GM12878 (cell line): ENCODE measurements around the gene NRG2. TPM values are rescaled to one million over a fixed set of nuclear protein-coding genes. Genes with fewer than 3 reads are reported as not detected.

Experiments used
- ATAC-seq: fragments of 200-7000 bp; cut with Tn5 transposase; 3 replicates; pipeline ENCODE4 v1.9.1; 2020; ENCODE audit warnings: mild to moderate bottlenecking, moderate library complexity
- BruUV-seq: library from RNA; stranded (reverse); fragments of 400-500 nt; replicated peaks from 2 replicates; lab custom pipeline; 2021; lab: Mats Ljungman, UMichigan
- CTCF ChIA-PET: fragments of 300-600 bp; sonication (Branson Sonifier 250); formaldehyde crosslinking; extraction: SDS; loops from one replicate; lab custom pipeline; 2021; ENCODE audit warnings: inconsistent platforms; lab: Yijun Ruan, JAX
- POLR2A ChIA-PET: fragments of 350-600 bp; formaldehyde crosslinking; extraction: SDS; loops from one replicate; lab custom pipeline; 2021; ENCODE audit warnings: inconsistent platforms; lab: Charles Lee
- RAD21 ChIA-PET: fragments of 300-600 bp; sonication (Branson Sonifier 250); formaldehyde crosslinking; loops from one replicate; lab custom pipeline; 2023; ENCODE audit warnings: antibody characterized with exemption; ENCODE audit not compliant: unreplicated experiment; lab: Charles Lee
- SMC1A ChIA-PET: fragments of 300-600 bp; sonication (Branson Sonifier 250); formaldehyde crosslinking; loops from one replicate; lab custom pipeline; 2023; ENCODE audit not compliant: unreplicated experiment, uncharacterized antibody; lab: Charles Lee
- DNase-seq: peaks from one replicate; pipeline ENCODE4 v3.0.0-alpha.2; 2011; ENCODE audit warnings: low read depth, low spot score
- FAIRE-seq: peaks from 3 replicates; lab custom pipeline; 2011; peaks lifted over from hg19 to GRCh38; lab: Jason Lieb, UNC
- H2AFZ ChIP-seq: 2 replicates; pipeline ENCODE4 v1.6.0; 2011; ENCODE audit warnings: low read depth, low read length, control low read depth; ENCODE audit not compliant: control insufficient read depth
- H3K27ac ChIP-seq: 2 replicates; pipeline ENCODE4 v1.5.1; 2011; ENCODE audit warnings: control low read depth; ENCODE audit not compliant: control insufficient read depth, insufficient read depth
- H3K27me3 ChIP-seq, 2 experiments: replicated peaks in 1 of 2; 2 replicates each; pipeline versions ENCODE4 v1.6.0 to v1.6.1; 2011; ENCODE audit warnings: low read length in 1 of 2; ENCODE audit not compliant: control insufficient read depth in 2 of 2, insufficient read depth in 2 of 2
- H3K36me3 ChIP-seq, 2 experiments: 2 replicates each; pipeline ENCODE4 v1.5.1; 2011; ENCODE audit warnings: low read length in 1 of 2; ENCODE audit not compliant: control insufficient read depth in 2 of 2, insufficient read depth in 2 of 2
- H3K4me1 ChIP-seq: 2 replicates; pipeline ENCODE4 v1.6.1; 2011; ENCODE audit warnings: mild to moderate bottlenecking, low read length, moderate library complexity, mixed read lengths; ENCODE audit not compliant: control insufficient read depth, insufficient read depth
- H3K4me2 ChIP-seq: 2 replicates; pipeline ENCODE4 v1.6.0; 2011; ENCODE audit warnings: control low read depth; ENCODE audit not compliant: control insufficient read depth, insufficient read depth
- H3K4me3 ChIP-seq: fragments of 200-600 bp; sonication (generic); 2 replicates; pipeline ENCODE4 v1.5.1; 2016
- H3K79me2 ChIP-seq: 2 replicates; pipeline ENCODE4 v1.6.0; 2011; ENCODE audit warnings: low read length; ENCODE audit not compliant: control insufficient read depth, insufficient read depth
- H3K9ac ChIP-seq: 2 replicates; pipeline ENCODE4 v1.8.0; 2011; ENCODE audit warnings: low read length, control low read depth, mixed read lengths; ENCODE audit not compliant: control insufficient read depth, insufficient read depth
- H3K9me3 ChIP-seq: replicated peaks from 3 replicates; pipeline ENCODE4 v1.5.1; 2011; ENCODE audit warnings: mild to moderate bottlenecking, low read length; ENCODE audit not compliant: control insufficient read depth, insufficient read depth
- H4K20me1 ChIP-seq: 2 replicates; pipeline ENCODE4 v1.6.0; 2011; ENCODE audit not compliant: control insufficient read depth, insufficient read depth
- ASH2L ChIP-seq: fragments of 300-600, 200-600 bp; sonication (generic); IDR thresholded peaks from 2 replicates; pipeline ENCODE4 v1.6.1; 2017; ENCODE audit warnings: low read depth, mild to moderate bottlenecking, borderline replicate concordance
- CBX3 ChIP-seq: fragments of 200-600 bp; sonication (generic); IDR thresholded peaks from 2 replicates; pipeline ENCODE4 v1.6.1; 2016; ENCODE audit warnings: low read depth, borderline replicate concordance
- CHD4 ChIP-seq: fragments of 200-600 bp; sonication (generic); IDR thresholded peaks from 2 replicates; pipeline ENCODE4 v1.6.1; 2016; ENCODE audit warnings: mild to moderate bottlenecking
- E4F1 ChIP-seq: fragments of 450-650 bp; IDR thresholded peaks from 2 replicates; pipeline ENCODE4 v1.6.1; 2018; ENCODE audit warnings: borderline replicate concordance, mild to moderate bottlenecking; ENCODE audit not compliant: partially characterized antibody
- HDAC6 ChIP-seq: fragments of 200-600 bp; sonication (generic); IDR thresholded peaks from one replicate; pipeline ENCODE4 v1.8.0; 2017; ENCODE audit warnings: antibody characterized with exemption; ENCODE audit not compliant: unreplicated experiment
- IRF5 ChIP-seq: fragments of 450-650 bp; IDR thresholded peaks from 2 replicates; pipeline ENCODE4 v1.6.1; 2017; ENCODE audit warnings: borderline replicate concordance
- JUNB ChIP-seq: IDR thresholded peaks from 2 replicates; pipeline ENCODE4 v1.6.1; 2016; ENCODE audit warnings: antibody characterized with exemption, mild to moderate bottlenecking
- POLR2AphosphoS5 ChIP-seq: IDR thresholded peaks from 2 replicates; pipeline ENCODE4 v1.6.1; 2011; ENCODE audit warnings: mild to moderate bottlenecking, low read length, inconsistent platforms
- SMAD5 ChIP-seq: IDR thresholded peaks from 2 replicates; pipeline ENCODE4 v1.6.1; 2016; ENCODE audit warnings: antibody characterized with exemption, low read depth
- SREBF1 ChIP-seq: IDR thresholded peaks from 2 replicates; pipeline ENCODE4 v1.6.1; 2012; ENCODE audit warnings: mild to moderate bottlenecking, low read length
- TBL1XR1 ChIP-seq: IDR thresholded peaks from 2 replicates; pipeline ENCODE4 v1.6.1; 2012; ENCODE audit warnings: low read depth, low read length, improper control_type of control experiment
- WRNIP1 ChIP-seq: IDR thresholded peaks from 2 replicates; pipeline ENCODE4 v1.6.1; 2011; ENCODE audit warnings: low read depth, low read length, improper control_type of control experiment, borderline replicate concordance
- ZNF207 ChIP-seq: fragments of 450-650 bp; IDR thresholded peaks from 2 replicates; pipeline ENCODE4 v1.6.1; 2014; ENCODE audit warnings: antibody characterized with exemption, mild to moderate bottlenecking, borderline replicate concordance
- ZNF274 ChIP-seq: IDR thresholded peaks from one replicate; pipeline ENCODE4 v1.8.0; 2011; ENCODE audit not compliant: insufficient read length, insufficient read depth
- ZSCAN29 ChIP-seq: fragments of 450-650 bp; IDR thresholded peaks from 2 replicates; pipeline ENCODE4 v1.6.1; 2017; ENCODE audit warnings: mild to moderate bottlenecking, moderate library complexity
- WGBS: methylation state at CpG from one replicate; pipeline ENCODE4 v1.1.6; 2016; ENCODE audit warnings: low lambda C conversion rate; ENCODE audit not compliant: insufficient replicate concordance, insufficient coverage; ENCODE audit errors: missing lambda C conversion rate; 5-methylcytosine and 5-hydroxymethylcytosine counted together
- in situ Hi-C: fragments of 300-500 bp; cut with MboI; formaldehyde crosslinking; loops from 9 replicates; pipeline ENCODE4 v1.14.3; 2018; ENCODE audit warnings: mixed read lengths
- intact Hi-C: fragments of 100-400 bp; cut with micrococcal nuclease; formaldehyde crosslinking; loops from one replicate; pipeline ENCODE4 v1.14.2; 2022; ENCODE audit not compliant: unreplicated experiment
- polyA plus RNA-seq, 11 experiments: library from polyadenylated mRNA; depleted of rRNA in 4 of 11; unstranded in 6 of 11; stranded (reverse) in 5 of 11; fragments of >200 nt; fragmentation: Nextera tagmentation in 4 of 11; fragmentation: Illumina TruSeq in 1 of 11; extraction: Ambion mirVana in 4 of 11; extraction: Trizol in 1 of 11; gene quantifications; 1 replicate in 1 of 11; 2 replicates in 10 of 11; pipeline versions ENCODE4 v1.2.1 to v1.2.3, GENCODE V29; 2011 to 2016; ENCODE audit warnings: inconsistent platforms in 2 of 11, missing spikeins in 2 of 11, low read depth in 1 of 11
- total RNA-seq, 4 experiments: library from RNA; depleted of rRNA in 3 of 4; stranded (reverse); fragments of >200 nt in 3 of 4; fragmentation: Illumina TruSeq in 1 of 4; extraction: Trizol in 1 of 4; gene quantifications; 2 replicates each; pipeline versions ENCODE4 v1.2.1 to v1.2.3, GENCODE V29; 2013 to 2021
- TF ChIP-seq, protein P1 (sequence below): fragments of 450-650 bp; IDR thresholded peaks from 2 replicates; pipeline ENCODE4 v1.6.1; 2014; ENCODE audit warnings: mild to moderate bottlenecking

Gene NRG2
- total and polyA plus RNA-seq, 10 of the 15 experiments (the other 5 are each of a cell fraction or from before 2014, with no cell fraction given): 0.10 to 21.7 (median 9.6) TPM

- H3K9me3 ChIP-seq: no peaks in the 10 kb centered on the region
- DNase-seq (no peak), ATAC-seq (no peak), FAIRE-seq (no peak)
- H3K4me1 ChIP-seq: no peaks in the 10 kb centered on the region
- CTCF ChIA-PET: interaction anchor here (5.7 kb wide), 1 partner anchor 57 kb away, joined by 29 read pairs; no protein-coding TSS in a partner anchor
- SMC1A ChIA-PET: interaction anchor here (1.2 kb wide), 1 partner anchor 56 kb away, joined by 4 read pairs; no protein-coding TSS in a partner anchor
- no peak overlapping the region for H3K9ac ChIP-seq
- POLR2A ChIA-PET: no interaction called here
- WGBS: 53% methylated on average over 4 of the region's 4 CpGs
- RAD21 ChIA-PET: no interaction called here
- no peak overlapping the region for H3K27ac ChIP-seq
- no peaks in the 10 kb centered on the region for H4K20me1 ChIP-seq
- H3K27me3 ChIP-seq: no peaks in the 10 kb centered on the region
- no peaks in the 10 kb centered on the region for H3K36me3 ChIP-seq
- H3K4me2 ChIP-seq: no peak overlapping the region
- no peaks in the 10 kb centered on the region for H3K79me2 ChIP-seq
- in situ Hi-C loops (no loop called here), intact Hi-C loops (no loop called here)
- TF ChIP-seq IRF5 (no peak), SREBF1 (no peak), ZNF207 (no peak), POLR2AphosphoS5 (no peak), CBX3 (no peak), SMAD5 (no peak), ZNF274 (no peak), WRNIP1 (no peak), ASH2L (no peak), JUNB (no peak), ZSCAN29 (no peak), HDAC6 (no peak), E4F1 (no peak), TBL1XR1 (no peak), CHD4 (no peak)
- TF ChIP-seq, protein P1, sequence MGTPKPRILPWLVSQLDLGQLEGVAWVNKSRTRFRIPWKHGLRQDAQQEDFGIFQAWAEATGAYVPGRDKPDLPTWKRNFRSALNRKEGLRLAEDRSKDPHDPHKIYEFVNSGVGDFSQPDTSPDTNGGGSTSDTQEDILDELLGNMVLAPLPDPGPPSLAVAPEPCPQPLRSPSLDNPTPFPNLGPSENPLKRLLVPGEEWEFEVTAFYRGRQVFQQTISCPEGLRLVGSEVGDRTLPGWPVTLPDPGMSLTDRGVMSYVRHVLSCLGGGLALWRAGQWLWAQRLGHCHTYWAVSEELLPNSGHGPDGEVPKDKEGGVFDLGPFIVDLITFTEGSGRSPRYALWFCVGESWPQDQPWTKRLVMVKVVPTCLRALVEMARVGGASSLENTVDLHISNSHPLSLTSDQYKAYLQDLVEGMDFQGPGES: no peak
- no peak overlapping the region for H3K4me3 ChIP-seq
- H2AFZ ChIP-seq: no peak overlapping the region
- no TSS peak for BruUV-seq
Observed at GRCh38 chr5:139911425-139912120, 131.5 kb downstream of the NRG2 start.
